ENCODE results near the gene WDR88.

DNA sequence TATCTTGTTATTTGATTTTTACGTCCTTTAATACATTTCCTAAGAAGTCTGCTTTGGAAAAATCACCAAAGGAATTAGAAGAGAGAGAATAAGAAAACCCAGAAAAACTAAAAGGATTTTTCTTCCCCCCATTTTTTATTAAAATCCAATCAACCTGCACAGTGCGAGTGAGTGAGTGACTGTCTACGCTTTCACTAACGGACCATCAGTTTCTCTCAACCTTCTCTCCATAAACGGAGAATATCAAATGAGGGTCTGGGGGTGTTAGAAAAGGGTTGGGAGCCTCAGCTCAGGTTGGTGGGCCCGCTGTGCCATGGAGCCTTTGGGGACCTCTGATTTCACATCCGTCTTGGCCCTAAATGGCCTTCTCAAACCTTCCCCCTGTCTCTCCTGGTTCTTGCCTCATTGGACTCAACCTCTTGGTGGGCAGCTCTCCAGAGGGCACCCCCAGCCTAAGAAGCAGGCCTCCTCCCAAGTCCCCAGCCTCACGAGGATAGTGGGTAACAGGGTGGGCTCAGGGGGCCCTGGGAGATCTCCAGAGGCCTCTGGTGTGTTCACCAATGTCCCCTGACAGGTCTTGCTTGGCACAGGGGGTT is 61.5 kb downstream of the WDR88 start:
- TF ChIP-seq EZH2 (IDR thresholded peaks at IDR 0.05; ENCODE audit: borderline replicate concordance, low read depth, low read length, severe bottlenecking) (no peak), JUN (IDR thresholded peaks at IDR 0.05; ENCODE audit: borderline replicate concordance, insufficient read depth, insufficient read length, low read depth) (no peak), POLR2AphosphoS5 (IDR thresholded peaks at IDR 0.05; ENCODE audit: insufficient read depth, low read depth, low read length) (no peak), POLR2A (IDR thresholded peaks at IDR 0.05; ENCODE audit: low read depth, low read length) (no peak), FOS (IDR thresholded peaks at IDR 0.05; ENCODE audit: borderline replicate concordance, insufficient read depth, low read length) (no peak)
- TF ChIP-seq, protein P1, sequence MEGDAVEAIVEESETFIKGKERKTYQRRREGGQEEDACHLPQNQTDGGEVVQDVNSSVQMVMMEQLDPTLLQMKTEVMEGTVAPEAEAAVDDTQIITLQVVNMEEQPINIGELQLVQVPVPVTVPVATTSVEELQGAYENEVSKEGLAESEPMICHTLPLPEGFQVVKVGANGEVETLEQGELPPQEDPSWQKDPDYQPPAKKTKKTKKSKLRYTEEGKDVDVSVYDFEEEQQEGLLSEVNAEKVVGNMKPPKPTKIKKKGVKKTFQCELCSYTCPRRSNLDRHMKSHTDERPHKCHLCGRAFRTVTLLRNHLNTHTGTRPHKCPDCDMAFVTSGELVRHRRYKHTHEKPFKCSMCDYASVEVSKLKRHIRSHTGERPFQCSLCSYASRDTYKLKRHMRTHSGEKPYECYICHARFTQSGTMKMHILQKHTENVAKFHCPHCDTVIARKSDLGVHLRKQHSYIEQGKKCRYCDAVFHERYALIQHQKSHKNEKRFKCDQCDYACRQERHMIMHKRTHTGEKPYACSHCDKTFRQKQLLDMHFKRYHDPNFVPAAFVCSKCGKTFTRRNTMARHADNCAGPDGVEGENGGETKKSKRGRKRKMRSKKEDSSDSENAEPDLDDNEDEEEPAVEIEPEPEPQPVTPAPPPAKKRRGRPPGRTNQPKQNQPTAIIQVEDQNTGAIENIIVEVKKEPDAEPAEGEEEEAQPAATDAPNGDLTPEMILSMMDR (IDR thresholded peaks at IDR 0.05; ENCODE audit: extremely low read depth in 1 of 2, insufficient read depth in 1 of 2, low read depth in 1 of 2, low read length in 2 of 2): no peak
- TF ChIP-seq, protein P2, sequence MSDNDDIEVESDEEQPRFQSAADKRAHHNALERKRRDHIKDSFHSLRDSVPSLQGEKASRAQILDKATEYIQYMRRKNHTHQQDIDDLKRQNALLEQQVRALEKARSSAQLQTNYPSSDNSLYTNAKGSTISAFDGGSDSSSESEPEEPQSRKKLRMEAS (IDR thresholded peaks at IDR 0.05; ENCODE audit: insufficient read depth, insufficient read length): no peak
